ENCODE results near the gene EXOSC2.

DNA sequence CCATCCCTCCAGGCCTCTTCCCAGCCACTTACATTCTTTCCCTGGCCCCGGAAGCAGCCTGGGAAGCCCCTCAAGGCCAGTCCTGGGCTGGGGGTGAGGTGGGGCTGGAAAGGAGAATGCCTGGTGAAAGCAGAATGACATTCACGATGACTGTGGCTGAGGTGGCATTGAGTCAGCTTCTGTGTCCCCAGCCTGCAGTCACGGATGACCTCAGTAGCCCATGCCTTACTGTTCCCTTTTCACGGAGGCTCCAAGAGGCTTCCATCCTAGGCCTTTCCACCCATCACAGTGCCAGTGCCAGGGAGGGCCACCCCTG lies 26.5 kb upstream of the EXOSC2 start:
- no peak for TF ChIP-seq KDM1A (IDR thresholded peaks at IDR 0.05; ENCODE audit: borderline replicate concordance, low read length)
- TF ChIP-seq, protein P1, sequence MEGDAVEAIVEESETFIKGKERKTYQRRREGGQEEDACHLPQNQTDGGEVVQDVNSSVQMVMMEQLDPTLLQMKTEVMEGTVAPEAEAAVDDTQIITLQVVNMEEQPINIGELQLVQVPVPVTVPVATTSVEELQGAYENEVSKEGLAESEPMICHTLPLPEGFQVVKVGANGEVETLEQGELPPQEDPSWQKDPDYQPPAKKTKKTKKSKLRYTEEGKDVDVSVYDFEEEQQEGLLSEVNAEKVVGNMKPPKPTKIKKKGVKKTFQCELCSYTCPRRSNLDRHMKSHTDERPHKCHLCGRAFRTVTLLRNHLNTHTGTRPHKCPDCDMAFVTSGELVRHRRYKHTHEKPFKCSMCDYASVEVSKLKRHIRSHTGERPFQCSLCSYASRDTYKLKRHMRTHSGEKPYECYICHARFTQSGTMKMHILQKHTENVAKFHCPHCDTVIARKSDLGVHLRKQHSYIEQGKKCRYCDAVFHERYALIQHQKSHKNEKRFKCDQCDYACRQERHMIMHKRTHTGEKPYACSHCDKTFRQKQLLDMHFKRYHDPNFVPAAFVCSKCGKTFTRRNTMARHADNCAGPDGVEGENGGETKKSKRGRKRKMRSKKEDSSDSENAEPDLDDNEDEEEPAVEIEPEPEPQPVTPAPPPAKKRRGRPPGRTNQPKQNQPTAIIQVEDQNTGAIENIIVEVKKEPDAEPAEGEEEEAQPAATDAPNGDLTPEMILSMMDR (IDR thresholded peaks at IDR 0.05; ENCODE audit: control extremely low read depth in 1 of 3, insufficient read depth in 1 of 3, low read depth in 1 of 3, low read length in 3 of 3), result no peak

Measured in H1 (cell line).